ENCODE data around the gene CEMIP2.

GRCh38 chr9:71816916-71817451 lies 48.7 kb upstream of the CEMIP2 start:
- no peak for TF ChIP-seq POLR2A (IDR thresholded peaks at IDR 0.05)
- TF ChIP-seq CTCF (IDR thresholded peaks at IDR 0.05), result no peak
